GM11168 (cell line): Measurements from ENCODE around the gene CRLF1.
"Not testable (repeated sequence)": the region's sequence is repeated elsewhere in the genome, so short reads cannot be mapped to it uniquely, and the experiment has no call there.

Experiments
- in situ Hi-C: fragments of 300-500 bp; cut with MboI; formaldehyde crosslinking; loops from one replicate; pipeline ENCODE4 v1.12.0; 2022; ENCODE audit warnings: low sequenced_read_pairs; ENCODE audit not compliant: unreplicated experiment

Gene CRLF1

GRCh38 chr19:18610245-18610555 lies 3.6 kb upstream of the CRLF1 start:
- in situ Hi-C loops: no loop called here

- in situ Hi-C loops: no loop called here
Observed at GRCh38 chr19:18609717-18610051, 3.1 kb upstream of the CRLF1 start.

GRCh38 chr19:18608805-18609716 lies 2.5 kb upstream of the CRLF1 start:
- in situ Hi-C loops: no loop called here

- in situ Hi-C loops: no loop called here
Observed at GRCh38 chr19:18608102-18608804, 1.7 kb upstream of the CRLF1 start.

- in situ Hi-C loops: no loop called here
Observed at GRCh38 chr19:18607226-18608101, 865 bp upstream of the CRLF1 start.

GRCh38 chr19:18605546-18606280 lies 886 bp downstream of the CRLF1 start:
- in situ Hi-C loops: no loop called here

GRCh38 chr19:18605196-18605545 lies 1.4 kb downstream of the CRLF1 start:
- in situ Hi-C loops: no loop called here

- in situ Hi-C loops: no loop called here
Observed at GRCh38 chr19:18604820-18605159, 1.8 kb downstream of the CRLF1 start.

GRCh38 chr19:18603958-18604819 lies 2.4 kb downstream of the CRLF1 start:
- in situ Hi-C loops: no loop called here

GRCh38 chr19:18603255-18603957 lies 3.2 kb downstream of the CRLF1 start:
- in situ Hi-C loops: no loop called here

- in situ Hi-C loops: no loop called here
Observed at GRCh38 chr19:18601875-18602274, 4.7 kb downstream of the CRLF1 start.

GRCh38 chr19:18600692-18601397 lies 5.8 kb downstream of the CRLF1 start:
- in situ Hi-C loops: not testable (repeated sequence)

GRCh38 chr19:18599485-18599884 lies 7.1 kb downstream of the CRLF1 start:
- in situ Hi-C loops: no loop called here

GRCh38 chr19:18597809-18598660 lies 8.6 kb downstream of the CRLF1 start:
- in situ Hi-C loops: no loop called here

GRCh38 chr19:18596752-18597157 lies 9.8 kb downstream of the CRLF1 start:
- in situ Hi-C loops: no loop called here

GRCh38 chr19:18595475-18595874 lies 11.1 kb downstream of the CRLF1 start:
- in situ Hi-C loops: no loop called here

GRCh38 chr19:18594824-18595373 lies 11.7 kb downstream of the CRLF1 start:
- in situ Hi-C loops: no loop called here
